NCI-H69 (cell line): ENCODE results near the gene EXOC6B.

Source experiments
- DNase-seq: peaks from one replicate; lab custom pipeline; 2025; lab: John Stamatoyannopoulos, UW

Gene EXOC6B

GRCh38 chr2:72825257-72826155, at the start of gene EXOC6B:
EXOC6B (minus strand) TSS chr2:72826033.
- DNase-seq, result peak; percentile 90

DNA sequence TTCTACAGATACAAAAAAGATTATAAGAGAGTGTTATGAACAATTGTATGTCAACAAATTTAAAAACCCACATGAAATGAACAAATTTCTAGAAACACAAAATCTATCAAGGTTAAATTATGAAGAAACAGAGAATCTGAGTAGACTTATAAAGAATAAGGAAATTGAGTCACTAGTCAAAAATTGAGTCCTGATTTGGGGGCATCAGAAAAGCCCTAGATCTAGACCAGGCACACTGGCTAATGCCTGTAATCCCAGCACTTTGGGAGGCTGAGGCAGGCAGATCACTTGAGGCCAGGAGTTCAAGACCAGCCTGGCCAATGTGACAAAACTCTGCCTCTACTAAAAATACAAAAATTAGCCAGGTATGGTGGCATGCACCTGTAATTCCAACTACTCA, 46.0 kb upstream of the EXOC6B start:
- DNase-seq, result no peak

- DNase-seq, result no peak
Observed at GRCh38 chr2:72871060-72871459, 45.2 kb upstream of the EXOC6B start.

DNA sequence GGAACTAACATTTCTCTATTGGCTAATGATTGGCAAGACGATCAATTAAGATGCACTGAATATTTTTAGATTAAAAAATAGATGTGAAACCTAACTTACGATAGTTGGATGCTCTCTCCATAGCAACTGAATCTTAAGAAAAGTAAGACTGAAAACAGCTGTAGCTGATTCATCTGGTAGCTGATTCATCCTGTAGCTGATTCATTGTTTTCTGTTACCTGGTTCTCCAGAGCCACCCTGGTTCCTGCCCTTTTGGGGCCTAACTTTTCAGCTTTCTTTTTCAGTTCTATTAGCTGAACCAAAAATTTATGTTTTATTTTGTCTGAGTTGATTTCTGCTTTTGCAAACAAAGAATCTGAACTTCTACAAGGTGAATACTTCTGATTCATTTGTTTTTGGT, 38.7 kb upstream of the EXOC6B start:
- no peak for DNase-seq

- DNase-seq, result no peak
Observed at GRCh38 chr2:72863046-72863445, 37.2 kb upstream of the EXOC6B start.

DNA sequence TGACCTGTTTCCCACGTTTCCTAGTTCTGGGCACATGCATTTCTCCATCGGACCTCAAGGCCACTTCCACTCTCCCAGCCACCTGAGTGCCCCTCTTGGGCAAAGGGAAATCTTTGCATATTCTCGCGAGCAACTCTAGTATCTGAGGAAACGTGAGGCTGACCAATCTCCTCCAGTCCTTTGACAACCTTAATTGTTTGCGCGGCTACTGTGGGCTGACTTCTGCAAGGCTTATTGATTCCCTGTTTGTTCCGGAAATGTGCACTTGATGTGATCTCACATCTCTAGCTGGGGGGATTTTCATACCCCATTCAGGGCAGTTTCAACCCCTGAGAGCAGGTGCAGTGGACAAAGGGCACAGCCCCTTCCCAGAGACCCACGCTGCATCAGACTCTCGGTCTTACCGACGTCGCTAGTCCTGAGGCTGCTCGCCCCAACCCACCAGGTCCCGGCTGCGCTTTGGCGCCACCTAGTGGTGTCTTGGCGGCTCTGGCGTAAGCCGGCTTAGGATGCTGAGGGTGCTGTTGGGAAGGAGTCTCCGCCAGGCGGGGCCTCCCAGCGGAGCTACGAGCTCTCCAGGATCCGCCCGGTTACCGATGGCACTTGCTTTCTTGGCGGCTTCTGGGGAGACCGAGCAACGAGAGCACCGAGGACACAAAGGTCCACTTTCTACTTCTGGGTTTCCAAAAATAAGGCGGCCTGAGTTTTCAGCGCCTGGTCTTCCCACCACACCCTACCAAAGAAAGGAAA, 36.6 kb upstream of the EXOC6B start:
- peak; percentile 85 for DNase-seq

DNA sequence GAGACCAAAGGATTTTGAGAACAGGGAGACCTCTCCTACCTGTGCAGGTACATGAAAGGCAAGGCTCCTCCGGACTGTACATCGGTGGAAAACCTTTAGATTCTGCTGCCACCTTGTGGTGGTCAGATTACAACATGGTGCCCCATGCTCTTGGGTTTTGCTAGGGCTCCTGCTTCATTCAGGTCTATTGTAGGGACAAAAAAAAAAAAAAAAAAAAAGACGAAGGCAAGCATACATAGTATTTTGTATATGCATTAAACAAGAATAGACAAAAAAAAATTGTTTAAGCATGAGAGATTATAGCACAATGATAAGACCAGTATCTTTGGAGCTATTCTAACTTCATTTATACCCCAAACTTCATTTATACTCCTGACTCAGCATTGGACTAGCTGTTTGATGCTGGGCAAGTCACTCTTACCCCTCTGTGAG, 34.0 kb upstream of the EXOC6B start:
- DNase-seq, result peak; percentile 80

- DNase-seq, result no peak
Observed at GRCh38 chr2:72851333-72851732, 25.5 kb upstream of the EXOC6B start.

DNA sequence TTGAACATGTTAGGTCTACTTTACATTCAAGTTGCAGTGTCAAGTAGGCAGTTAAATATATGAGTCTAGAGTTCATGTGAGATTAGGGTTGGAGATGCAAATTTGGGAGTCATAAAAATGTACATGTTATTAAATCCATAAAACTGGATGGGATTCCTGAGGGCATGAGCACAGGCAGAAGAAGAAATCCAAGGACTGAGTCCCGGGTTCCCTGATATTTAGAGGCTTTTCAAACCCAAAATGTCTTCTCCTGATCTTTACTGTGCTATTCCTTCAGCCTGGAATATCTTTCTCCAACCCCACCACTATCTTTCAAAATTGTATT, 23.3 kb upstream of the EXOC6B start:
- DNase-seq, result no peak

- no peak for DNase-seq
Observed at GRCh38 chr2:72848436-72849137, 22.8 kb upstream of the EXOC6B start.

DNA sequence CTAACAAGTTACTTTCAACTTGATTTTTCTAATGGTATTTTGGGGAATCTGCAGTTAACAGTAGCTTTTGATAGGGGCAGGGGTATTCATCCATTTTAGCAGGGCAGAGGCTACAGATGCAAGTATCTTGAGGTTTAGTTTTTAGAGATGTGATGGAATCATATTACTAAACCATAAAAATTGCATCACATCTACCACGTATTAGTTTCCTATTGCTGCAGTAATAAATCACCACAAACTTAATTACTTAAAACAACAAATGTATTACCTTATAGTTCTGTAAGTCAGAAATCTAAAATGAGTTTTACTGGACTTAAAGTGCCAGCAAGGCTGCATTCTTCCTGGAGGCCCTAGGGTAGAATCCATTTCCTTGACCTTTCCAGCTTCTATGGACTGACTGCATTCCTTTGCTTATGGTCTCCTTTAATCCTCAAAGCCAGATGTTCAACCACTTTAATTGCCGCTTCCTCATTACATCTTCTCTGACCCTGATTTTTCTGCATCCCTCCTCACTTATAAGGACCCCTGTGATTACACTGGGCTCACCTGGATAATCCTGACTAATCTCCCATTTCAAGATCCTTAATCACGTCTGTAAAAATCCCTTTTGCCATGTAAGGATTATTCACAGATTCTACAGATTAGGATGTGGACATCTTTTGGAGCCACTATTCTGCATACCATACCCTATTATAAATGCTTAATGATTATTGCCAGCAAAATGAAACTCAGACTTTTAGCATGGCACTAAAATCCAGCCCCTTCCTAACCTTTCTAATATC, 21.9 kb upstream of the EXOC6B start:
- DNase-seq, result no peak

DNA sequence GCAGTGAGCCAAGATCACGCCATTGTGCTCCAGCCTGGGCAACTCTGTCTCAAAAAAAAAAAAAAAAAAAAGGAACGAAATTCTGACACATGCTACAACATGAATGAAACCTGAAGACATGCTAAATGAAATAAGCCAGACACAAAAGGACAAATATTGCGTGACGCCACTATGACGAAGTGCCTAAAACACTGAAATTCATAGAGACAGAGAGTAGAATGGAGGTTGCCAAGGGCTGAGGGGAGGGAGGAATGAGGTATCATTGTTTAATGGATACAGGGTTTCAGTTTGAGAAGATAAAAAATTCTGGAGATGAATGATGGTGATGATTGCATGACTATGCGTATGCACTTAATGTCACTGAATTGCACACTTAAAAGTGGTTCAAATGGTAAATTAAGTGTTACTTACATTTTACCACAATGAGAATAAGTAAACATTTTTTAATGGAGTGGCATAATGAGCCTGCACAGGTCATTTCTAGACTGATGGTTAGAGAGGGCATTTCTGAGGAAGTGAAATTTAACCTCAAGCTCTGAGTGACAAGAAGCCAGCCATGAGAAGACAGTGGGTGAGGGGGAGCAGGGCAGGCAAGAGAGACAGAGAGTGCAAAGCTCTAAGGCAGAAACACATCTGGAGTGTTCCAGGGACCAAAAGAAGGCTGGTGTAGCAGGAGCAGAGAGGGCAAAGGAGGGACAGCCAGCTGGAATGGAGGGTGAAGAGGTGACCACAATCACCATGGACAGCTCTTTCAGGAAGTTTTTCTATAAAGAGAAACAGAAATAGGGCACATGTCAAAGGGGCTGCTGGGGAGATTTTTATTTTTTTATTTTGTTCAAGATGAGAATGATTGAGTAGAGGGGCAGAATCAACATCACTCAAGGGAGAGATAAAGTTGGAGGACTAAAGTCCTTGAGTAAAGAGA, 20.6 kb upstream of the EXOC6B start:
- DNase-seq, result no peak

DNA sequence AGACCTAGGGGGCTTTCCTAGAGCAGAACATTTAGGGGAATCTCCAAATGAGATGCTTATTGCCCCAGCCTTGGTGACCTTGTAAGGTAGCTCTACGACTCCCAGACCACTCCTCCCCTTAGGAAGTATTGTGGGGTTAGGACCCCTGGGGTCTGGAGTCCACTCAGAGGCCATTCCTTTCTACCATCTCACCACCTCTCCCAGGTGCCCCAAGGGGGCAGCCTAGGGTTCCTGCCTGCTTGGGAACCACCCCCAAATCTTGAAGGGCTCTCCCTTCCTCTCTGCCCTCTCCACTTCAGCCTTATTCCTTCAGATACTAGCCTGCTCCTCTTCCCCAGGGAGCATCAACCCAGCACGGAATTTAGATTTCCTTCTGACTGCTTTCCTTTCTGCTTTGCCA, 17.5 kb upstream of the EXOC6B start:
- no peak for DNase-seq

GRCh38 chr2:72841462-72842125, 15.8 kb upstream of the EXOC6B start:
- DNase-seq, result peak; percentile 81

GRCh38 chr2:72840066-72840465, 14.2 kb upstream of the EXOC6B start:
- DNase-seq, result peak; percentile 2

GRCh38 chr2:72837171-72837570, 11.3 kb upstream of the EXOC6B start:
- no peak for DNase-seq

DNA sequence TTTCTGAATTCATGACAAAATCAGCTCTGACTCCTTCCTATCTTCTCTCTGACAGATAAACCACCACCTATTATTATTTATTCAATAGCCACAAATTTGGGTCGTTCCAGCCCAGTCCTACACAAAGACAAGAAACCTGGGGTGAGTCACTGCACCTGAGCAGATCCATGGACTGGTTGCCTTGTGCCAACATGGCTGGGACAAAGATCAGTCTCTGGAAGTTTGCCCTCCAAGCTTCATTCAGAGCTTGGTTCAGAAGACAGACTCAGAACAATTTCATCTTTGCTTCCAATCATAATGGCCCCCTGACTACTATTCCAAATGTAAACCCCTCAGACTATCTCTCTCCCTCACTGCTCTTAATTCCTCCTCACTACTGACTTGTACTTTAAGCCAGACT, 9.6 kb upstream of the EXOC6B start:
- no peak for DNase-seq

DNA sequence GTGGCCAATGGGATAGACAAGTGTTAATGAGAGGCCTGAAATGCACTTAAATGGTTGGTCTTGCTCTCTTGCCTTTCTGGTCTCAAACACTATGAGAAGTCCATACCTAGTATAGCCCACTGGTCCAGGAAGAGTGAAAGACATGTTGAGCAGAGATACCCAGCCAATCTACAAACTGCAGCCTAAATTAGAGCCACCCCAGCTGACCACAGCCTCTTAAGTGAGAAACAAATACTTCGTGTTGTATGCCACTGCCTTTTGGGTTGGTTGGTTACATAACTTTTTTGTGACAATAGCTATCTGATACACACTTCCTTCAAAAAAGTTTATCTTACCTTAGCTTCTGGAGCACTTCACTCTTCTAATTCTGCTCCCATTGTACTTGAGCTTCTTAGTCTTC, 8.8 kb upstream of the EXOC6B start:
- no peak for DNase-seq

GRCh38 chr2:72833084-72833714, 7.4 kb upstream of the EXOC6B start:
- DNase-seq, result no peak

GRCh38 chr2:72830273-72830672, 4.4 kb upstream of the EXOC6B start:
- no peak for DNase-seq
